Mesendoderm (in vitro differentiated cells): ENCODE measurements around the gene TNFSF18.
"Not testable (repeated sequence)": the region's sequence is repeated elsewhere in the genome, so short reads cannot be mapped to it uniquely, and the experiment has no call there.

Experiments used
- DNase-seq: peaks from one replicate; pipeline ENCODE4 v3.0.0; 2013
- H2AK5ac ChIP-seq: 2 replicates; pipeline ENCODE4 v1.6.1; 2013; ENCODE audit warnings: low read length, inconsistent platforms
- H2BK120ac ChIP-seq: 2 replicates; pipeline ENCODE4 v1.6.1; 2013; ENCODE audit warnings: low read depth, mild to moderate bottlenecking, low read length, moderate library complexity, mixed read lengths
- H2BK15ac ChIP-seq: replicated peaks from 2 replicates; pipeline ENCODE4 v1.6.1; 2013; ENCODE audit warnings: low read depth, mild to moderate bottlenecking, moderate library complexity
- H2BK5ac ChIP-seq: 2 replicates; pipeline ENCODE4 v1.6.1; 2013; ENCODE audit warnings: low read length, inconsistent platforms
- H3K18ac ChIP-seq: 2 replicates; pipeline ENCODE4 v1.6.1; 2013; ENCODE audit warnings: mild to moderate bottlenecking, low read length, mixed read lengths
- H3K23ac ChIP-seq: one replicate; pipeline ENCODE4 v1.6.1; 2013; ENCODE audit warnings: low read length
- H3K27ac ChIP-seq: 2 replicates; pipeline ENCODE4 v1.5.1; 2013; ENCODE audit warnings: low read depth, mild to moderate bottlenecking, inconsistent platforms, low read length, moderate library complexity
- H3K27me3 ChIP-seq: 2 replicates; pipeline ENCODE4 v1.6.1; 2013; ENCODE audit warnings: low read length, control low read depth, mild to moderate bottlenecking, inconsistent platforms; ENCODE audit not compliant: insufficient read depth, poor library complexity
- H3K36me3 ChIP-seq: 2 replicates; pipeline ENCODE4 v1.6.1; 2013; ENCODE audit warnings: low read length, inconsistent platforms; ENCODE audit not compliant: control insufficient read depth, insufficient read depth
- H3K4ac ChIP-seq: one replicate; pipeline ENCODE4 v1.6.1; 2013; ENCODE audit warnings: low read depth, mild to moderate bottlenecking, low read length, moderate library complexity
- H3K4me1 ChIP-seq: 2 replicates; pipeline ENCODE4 v1.6.1; 2013; ENCODE audit warnings: low read depth, low read length, inconsistent platforms; ENCODE audit not compliant: control insufficient read depth
- H3K4me2 ChIP-seq: 2 replicates; pipeline ENCODE4 v1.6.1; 2013; ENCODE audit warnings: low read length
- H3K4me3 ChIP-seq: 2 replicates; pipeline ENCODE4 v1.5.1; 2013; ENCODE audit warnings: mild to moderate bottlenecking, low read length
- H3K56ac ChIP-seq: one replicate; pipeline ENCODE4 v1.6.1; 2013; ENCODE audit warnings: low read length
- H3K79me1 ChIP-seq: 2 replicates; pipeline ENCODE4 v1.6.1; 2013; ENCODE audit warnings: low read length, inconsistent platforms
- H3K79me2 ChIP-seq: 2 replicates; pipeline ENCODE4 v1.6.1; 2013; ENCODE audit warnings: mild to moderate bottlenecking, low read length; ENCODE audit not compliant: control insufficient read depth, insufficient read depth
- H3K9ac ChIP-seq: 2 replicates; pipeline ENCODE4 v1.6.1; 2013; ENCODE audit warnings: low read length, inconsistent platforms
- H4K5ac ChIP-seq: one replicate; pipeline ENCODE4 v1.6.1; 2013; ENCODE audit warnings: low read length
- H4K8ac ChIP-seq: one replicate; pipeline ENCODE4 v1.6.1; 2013; ENCODE audit warnings: low read depth, mild to moderate bottlenecking, control low read depth, low read length, moderate library complexity
- WGBS: extraction: QIAGEN DNeasy Blood & Tissue Kit; methylation state at CpG from one replicate; pipeline ENCODE4 v1.1.7; 2013; ENCODE audit warnings: low lambda C conversion rate, missing lambda C conversion rate; ENCODE audit not compliant: insufficient coverage; ENCODE audit errors: extremely low coverage; 5-methylcytosine and 5-hydroxymethylcytosine counted together

TNFSF18 gene

DNA sequence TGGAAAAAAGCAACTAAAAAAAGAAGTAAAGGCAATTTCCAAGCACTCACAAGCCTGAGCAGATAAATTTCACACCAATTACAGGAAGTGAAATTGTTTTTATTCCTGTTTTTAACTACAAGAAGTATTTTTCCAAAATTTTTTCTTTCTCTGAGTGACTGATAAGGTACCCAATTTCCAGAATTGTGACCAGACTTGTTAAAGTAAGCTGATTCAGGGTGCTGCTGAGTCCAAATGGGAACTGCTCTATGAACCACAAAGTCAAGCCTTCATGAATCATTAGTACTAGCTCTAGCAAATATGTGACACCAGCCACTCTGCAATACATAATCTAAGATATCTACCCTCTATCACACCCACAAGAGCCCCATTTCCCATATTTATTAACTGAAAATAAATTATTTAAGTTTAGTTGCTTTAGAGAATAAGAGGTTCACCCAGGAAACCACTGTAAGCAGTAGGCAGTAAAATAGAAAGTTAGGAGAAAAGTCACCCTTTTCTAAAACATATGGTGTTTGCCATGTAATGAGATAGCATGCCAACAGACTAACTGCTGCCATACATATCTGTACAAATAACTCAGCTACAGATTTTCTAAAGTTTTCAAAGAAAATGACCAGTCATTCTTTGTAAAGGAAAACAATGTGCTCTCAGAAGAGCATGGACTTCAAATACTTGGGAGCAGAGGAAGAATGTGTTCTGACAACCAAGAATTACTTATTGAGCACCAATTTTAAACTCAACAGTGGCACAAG lies 43.1 kb upstream of the TNFSF18 start:
- Histone ChIP-seq H2BK15ac (no peak overlapping the region), H3K4ac (no peak overlapping the region), H3K56ac (no peak overlapping the region), H2AK5ac (no peak overlapping the region), H3K79me1 (no peaks in the 10 kb centered on the region), H3K27ac (no peak overlapping the region), H3K27me3 (no peaks in the 10 kb centered on the region), H2BK5ac (no peak overlapping the region), H3K36me3 (no peaks in the 10 kb centered on the region), H4K5ac (no peak overlapping the region), H3K18ac (no peak overlapping the region), H3K9ac (no peak overlapping the region), H4K8ac (no peak overlapping the region), H3K4me1 (no peaks in the 10 kb centered on the region), H2BK120ac (no peak overlapping the region), H3K79me2 (no peaks in the 10 kb centered on the region), H3K4me2 (no peak overlapping the region), H3K23ac (no peak overlapping the region), H3K4me3 (no peak overlapping the region)
- no peak for DNase-seq

DNA sequence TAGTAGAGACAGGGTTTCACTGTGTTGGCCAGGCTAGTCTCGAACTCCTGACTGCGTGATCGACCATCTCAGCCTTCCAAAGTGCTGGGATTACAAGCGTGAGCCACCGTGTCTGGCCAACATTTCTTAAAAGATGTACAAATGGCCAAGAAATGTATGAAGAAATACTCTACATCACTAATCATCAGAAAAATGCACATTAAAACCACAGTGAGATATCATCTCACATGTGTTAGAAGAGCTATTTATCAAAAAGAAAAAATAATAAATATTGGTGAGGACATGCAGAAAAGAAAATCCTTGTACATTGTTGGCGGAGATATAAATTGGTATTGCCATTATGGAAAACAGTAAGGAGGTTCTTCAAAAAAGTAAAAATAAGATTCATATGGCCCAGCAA lies 33.6 kb upstream of the TNFSF18 start:
- Histone ChIP-seq H3K27me3 (no peaks in the 10 kb centered on the region), H3K4me3 (no peak overlapping the region), H2BK5ac (no peak overlapping the region), H2AK5ac (no peak overlapping the region), H3K4me2 (no peak overlapping the region), H4K8ac (no peak overlapping the region), H3K36me3 (no peaks in the 10 kb centered on the region), H2BK15ac (no peak overlapping the region), H2BK120ac (no peak overlapping the region), H3K27ac (no peak overlapping the region), H3K9ac (no peak overlapping the region), H3K4ac (no peak overlapping the region), H3K18ac (no peak overlapping the region), H3K79me2 (no peaks in the 10 kb centered on the region), H3K56ac (no peak overlapping the region), H3K23ac (no peak overlapping the region), H4K5ac (no peak overlapping the region), H3K4me1 (no peaks in the 10 kb centered on the region), H3K79me1 (no peaks in the 10 kb centered on the region)
- no peak for DNase-seq
- no CpG with 5 or more reads among the region's 6 CpGs for WGBS

DNA sequence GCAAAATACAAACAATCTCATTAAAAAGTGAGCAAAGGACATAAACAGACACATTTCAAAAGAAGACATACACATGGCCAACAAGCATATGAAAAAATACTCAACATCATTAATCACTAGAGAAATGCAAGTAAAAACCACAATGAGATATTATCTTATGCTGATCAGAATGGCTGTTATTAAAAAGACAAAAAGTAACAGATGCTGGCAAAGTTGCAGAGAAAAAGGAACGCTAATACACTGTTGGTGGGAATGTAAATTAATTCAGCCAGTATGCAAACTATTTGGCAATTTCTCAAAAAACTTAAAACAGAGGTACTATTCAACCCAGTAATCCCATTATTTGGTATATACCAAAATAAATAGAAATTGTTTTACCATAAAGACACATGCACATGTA lies 32.2 kb upstream of the TNFSF18 start:
- H3K4me2 ChIP-seq, result no peak overlapping the region
- H3K36me3 ChIP-seq, result no peaks in the 10 kb centered on the region
- H4K8ac ChIP-seq, result no peak overlapping the region
- no peak overlapping the region for H3K4me3 ChIP-seq
- no peak overlapping the region for H3K9ac ChIP-seq
- H2BK15ac ChIP-seq, result no peak overlapping the region
- no peak overlapping the region for H2BK5ac ChIP-seq
- no peak overlapping the region for H3K4ac ChIP-seq
- no peaks in the 10 kb centered on the region for H3K4me1 ChIP-seq
- H3K23ac ChIP-seq, result no peak overlapping the region
- no peaks in the 10 kb centered on the region for H3K27me3 ChIP-seq
- no peaks in the 10 kb centered on the region for H3K79me2 ChIP-seq
- H3K56ac ChIP-seq, result no peak overlapping the region
- no peak for DNase-seq
- no peak overlapping the region for H2BK120ac ChIP-seq
- H3K79me1 ChIP-seq, result no peaks in the 10 kb centered on the region
- H3K27ac ChIP-seq, result no peak overlapping the region
- no CpG with 5 or more reads among the region's 1 CpG for WGBS
- no peak overlapping the region for H4K5ac ChIP-seq
- no peak overlapping the region for H3K18ac ChIP-seq
- no peak overlapping the region for H2AK5ac ChIP-seq

DNA sequence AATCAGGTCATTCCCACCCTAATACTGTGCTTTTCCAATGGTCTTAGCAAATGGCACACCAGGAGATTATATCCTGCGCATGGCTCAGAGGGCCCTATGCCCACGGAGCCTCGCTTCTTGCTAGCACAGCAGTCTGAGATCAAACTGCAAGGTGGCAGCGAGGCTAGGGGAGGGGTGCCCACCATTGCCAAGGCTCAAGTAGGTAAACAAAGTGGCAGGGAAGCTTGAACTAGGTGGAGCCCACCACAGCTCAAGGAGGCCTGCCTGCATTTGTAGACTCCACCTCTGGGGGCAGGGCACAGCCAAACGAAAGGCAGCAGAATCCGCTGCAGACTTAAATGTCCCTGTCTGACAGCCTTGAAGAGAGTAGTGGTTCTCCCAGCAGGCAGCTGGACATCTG lies 23.5 kb upstream of the TNFSF18 start:
- not testable (repeated sequence) for H3K36me3 ChIP-seq
- WGBS, result no CpG with 5 or more reads among the region's 6 CpGs

DNA sequence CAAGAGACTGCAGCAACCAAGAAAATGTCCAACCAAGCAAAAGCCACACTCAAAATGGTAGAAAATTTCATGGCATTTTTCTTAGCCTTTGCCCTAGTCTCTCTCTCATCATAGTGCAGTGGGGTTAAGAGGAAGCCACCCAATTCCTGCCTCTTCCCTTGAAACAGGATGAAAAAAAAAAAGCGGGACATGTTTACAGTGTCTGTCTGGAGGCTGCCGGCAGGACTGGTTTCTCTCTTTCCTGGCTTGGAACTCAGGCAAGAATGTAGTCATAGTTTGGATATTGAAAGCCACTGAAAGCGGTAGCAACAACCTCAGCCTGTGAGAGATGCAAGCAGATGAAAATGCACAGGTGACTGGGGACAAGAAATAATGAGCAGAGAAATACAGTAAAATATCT lies 13.3 kb upstream of the TNFSF18 start:
- DNase-seq, result no peak
- no peak overlapping the region for H2BK15ac ChIP-seq
- WGBS, result no CpG with 5 or more reads among the region's 3 CpGs
- H2BK5ac ChIP-seq, result no peak overlapping the region
- no peaks in the 10 kb centered on the region for H3K27me3 ChIP-seq
- no peak overlapping the region for H2AK5ac ChIP-seq
- H3K79me1 ChIP-seq, result no peaks in the 10 kb centered on the region
- no peaks in the 10 kb centered on the region for H3K36me3 ChIP-seq
- no peak overlapping the region for H4K5ac ChIP-seq
- H3K23ac ChIP-seq, result no peak overlapping the region
- no peak overlapping the region for H3K18ac ChIP-seq
- H3K79me2 ChIP-seq, result no peaks in the 10 kb centered on the region
- no peak overlapping the region for H3K4ac ChIP-seq
- H3K4me1 ChIP-seq, result no peaks in the 10 kb centered on the region
- H3K27ac ChIP-seq, result no peak overlapping the region
- no peak overlapping the region for H4K8ac ChIP-seq
- no peak overlapping the region for H3K4me2 ChIP-seq
- H3K9ac ChIP-seq, result no peak overlapping the region
- H2BK120ac ChIP-seq, result no peak overlapping the region
- H3K56ac ChIP-seq, result no peak overlapping the region
- no peak overlapping the region for H3K4me3 ChIP-seq

More for the DNA sequence above, 23.5 kb upstream of the TNFSF18 start:
- not testable (repeated sequence) for H4K8ac ChIP-seq, DNase-seq, H3K4me3 ChIP-seq, H2BK5ac ChIP-seq, H3K56ac ChIP-seq, H3K18ac ChIP-seq, H3K23ac ChIP-seq, H3K79me1 ChIP-seq, H3K79me2 ChIP-seq, H2BK120ac ChIP-seq, H4K5ac ChIP-seq, H3K4me2 ChIP-seq, H2BK15ac ChIP-seq, H3K27me3 ChIP-seq, H3K4ac ChIP-seq, H3K27ac ChIP-seq, H3K4me1 ChIP-seq, H2AK5ac ChIP-seq, H3K9ac ChIP-seq

DNA sequence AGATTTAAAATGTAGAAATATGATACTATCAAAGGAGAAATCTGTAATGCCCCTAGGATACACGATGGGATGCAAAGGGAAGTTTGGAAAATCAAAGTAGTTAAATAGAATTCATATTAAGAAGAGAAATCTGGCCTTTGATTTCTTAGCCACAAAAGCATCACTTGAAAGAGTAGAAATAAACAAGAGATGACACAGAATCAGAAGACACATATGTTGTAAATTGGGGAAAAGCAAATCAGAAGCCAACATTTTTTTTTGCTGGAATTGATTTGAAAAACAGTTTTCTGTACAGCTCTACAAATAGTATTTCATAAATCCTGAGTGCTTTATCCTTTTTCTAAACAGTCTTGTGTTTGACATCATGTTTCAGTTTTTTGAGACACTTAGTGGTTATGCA lies 12.4 kb upstream of the TNFSF18 start:
- H3K79me1 ChIP-seq, result no peaks in the 10 kb centered on the region
- no peak overlapping the region for H3K4me3 ChIP-seq
- no peaks in the 10 kb centered on the region for H3K4me1 ChIP-seq
- no peak overlapping the region for H3K9ac ChIP-seq
- no peak overlapping the region for H3K27ac ChIP-seq
- WGBS, result no CpG with 5 or more reads among the region's 1 CpG
- no peak overlapping the region for H3K23ac ChIP-seq
- no peak overlapping the region for H3K56ac ChIP-seq
- no peak overlapping the region for H2BK120ac ChIP-seq
- no peak overlapping the region for H3K4me2 ChIP-seq
- DNase-seq, result no peak
- H3K36me3 ChIP-seq, result no peaks in the 10 kb centered on the region
- no peak overlapping the region for H3K4ac ChIP-seq
- H3K18ac ChIP-seq, result no peak overlapping the region
- no peaks in the 10 kb centered on the region for H3K27me3 ChIP-seq
- no peak overlapping the region for H2BK5ac ChIP-seq
- no peak overlapping the region for H4K5ac ChIP-seq
- H2AK5ac ChIP-seq, result no peak overlapping the region
- H2BK15ac ChIP-seq, result no peak overlapping the region
- H4K8ac ChIP-seq, result no peak overlapping the region
- H3K79me2 ChIP-seq, result no peaks in the 10 kb centered on the region
